ENCODE results near the gene PARVB.

GRCh38 chr22:44024288-44024921 lies at the start of gene PARVB:
- no peak for TF ChIP-seq EP300 (IDR thresholded peaks at IDR 0.05; ENCODE audit: low read length)
- no peak for TF ChIP-seq POLR2A (conservative IDR thresholded peaks at IDR 0.05)
- no peak for TF ChIP-seq NFXL1 (CRISPR knock-in tag; IDR thresholded peaks at IDR 0.05)
- no peak for TF ChIP-seq CTCF (IDR thresholded peaks at IDR 0.05 in 2 of 3, conservative IDR thresholded peaks at IDR 0.05 in 1 of 3; ENCODE audit: insufficient read depth in 2 of 3, low read depth in 1 of 3, low read length in 3 of 3)
- TF ChIP-seq E2F6 (IDR thresholded peaks at IDR 0.05; ENCODE audit: borderline replicate concordance in 1 of 2, extremely low read depth in 1 of 2, insufficient read depth in 1 of 2, insufficient read length in 1 of 2, low read depth in 1 of 2, low read length in 1 of 2, poor library complexity in 1 of 2, severe bottlenecking in 1 of 2), result no peak
- TF ChIP-seq ZBTB8A (IDR thresholded peaks at IDR 0.05; ENCODE audit: partially characterized antibody), result no peak
